Endothelial cell (in vitro differentiated cells): Measurements from ENCODE around the gene BLVRB. TPM values are rescaled to one million over a fixed set of nuclear protein-coding genes. Genes with fewer than 3 reads are reported as not detected.

Experiments
- DNase-seq: peaks from one replicate; pipeline ENCODE4 v3.0.0; 2021; ENCODE audit warnings: low spot score
- H3K27ac Mint-ChIP-seq: one replicate; pipeline ENCODE4 v1.8.0; 2021; ENCODE audit warnings: mixed read lengths, inconsistent platforms; ENCODE audit not compliant: unreplicated experiment
- H3K27me3 Mint-ChIP-seq: one replicate; pipeline ENCODE4 v1.8.0; 2021; ENCODE audit warnings: mild to moderate bottlenecking, moderate library complexity, mixed read lengths, inconsistent platforms; ENCODE audit not compliant: unreplicated experiment
- H3K36me3 Mint-ChIP-seq: one replicate; pipeline ENCODE4 v1.8.0; 2021; ENCODE audit warnings: mild to moderate bottlenecking, low read depth, mixed read lengths, inconsistent platforms; ENCODE audit not compliant: unreplicated experiment
- H3K4me1 Mint-ChIP-seq: one replicate; pipeline ENCODE4 v1.8.0; 2021; ENCODE audit warnings: mild to moderate bottlenecking, mixed read lengths, inconsistent platforms; ENCODE audit not compliant: unreplicated experiment
- H3K4me3 Mint-ChIP-seq: one replicate; pipeline ENCODE4 v1.8.0; 2021; ENCODE audit warnings: mild to moderate bottlenecking, mixed read lengths, inconsistent platforms; ENCODE audit not compliant: unreplicated experiment
- H3K9me3 Mint-ChIP-seq: one replicate; pipeline ENCODE4 v1.8.0; 2021; ENCODE audit warnings: mixed read lengths, inconsistent platforms; ENCODE audit not compliant: unreplicated experiment
- total RNA-seq: library from RNA; stranded (reverse); fragmentation: NEBNext Ultra II Directional; extraction: Animal tissue kit (Norgen Biotek cat#: 25700); gene quantifications from one replicate; pipeline ENCODE4 v1.2.1, GENCODE V29; 2021; ENCODE audit not compliant: unreplicated experiment
- TF ChIP-seq, protein P1 (sequence below): fragments of 200-600 bp; sonication (generic); IDR thresholded peaks from one replicate; pipeline ENCODE4 v1.5.0; 2021; ENCODE audit warnings: antibody characterized with exemption; ENCODE audit not compliant: unreplicated experiment

The BLVRB gene
- total RNA-seq, 1 donor from 2014 or later, result 17.5 TPM

DNA sequence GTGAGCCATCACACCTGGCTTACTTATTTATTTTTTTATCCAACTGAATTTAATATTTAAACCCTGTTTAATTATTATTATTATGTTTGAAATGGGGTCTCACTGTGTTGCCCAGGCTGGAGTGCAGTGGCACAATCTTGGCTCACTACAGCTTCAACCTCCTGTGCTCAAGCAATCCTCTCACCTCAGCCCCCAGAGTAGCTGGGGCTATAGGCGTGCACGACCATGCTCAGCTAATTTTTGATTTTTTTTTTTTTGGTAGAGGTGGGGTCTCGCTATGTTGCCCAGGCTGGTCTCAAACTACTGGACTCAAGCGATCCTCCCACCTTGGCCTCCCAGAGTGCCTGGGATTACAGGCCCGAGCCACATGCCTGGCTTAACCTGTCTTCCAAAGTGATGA lies 33.8 kb upstream of the BLVRB start:
- H3K4me1 Mint-ChIP-seq, result no peaks in the 10 kb centered on the region
- H3K27ac Mint-ChIP-seq, result no peak overlapping the region
- no peaks in the 10 kb centered on the region for H3K9me3 Mint-ChIP-seq
- TF ChIP-seq, protein P1, sequence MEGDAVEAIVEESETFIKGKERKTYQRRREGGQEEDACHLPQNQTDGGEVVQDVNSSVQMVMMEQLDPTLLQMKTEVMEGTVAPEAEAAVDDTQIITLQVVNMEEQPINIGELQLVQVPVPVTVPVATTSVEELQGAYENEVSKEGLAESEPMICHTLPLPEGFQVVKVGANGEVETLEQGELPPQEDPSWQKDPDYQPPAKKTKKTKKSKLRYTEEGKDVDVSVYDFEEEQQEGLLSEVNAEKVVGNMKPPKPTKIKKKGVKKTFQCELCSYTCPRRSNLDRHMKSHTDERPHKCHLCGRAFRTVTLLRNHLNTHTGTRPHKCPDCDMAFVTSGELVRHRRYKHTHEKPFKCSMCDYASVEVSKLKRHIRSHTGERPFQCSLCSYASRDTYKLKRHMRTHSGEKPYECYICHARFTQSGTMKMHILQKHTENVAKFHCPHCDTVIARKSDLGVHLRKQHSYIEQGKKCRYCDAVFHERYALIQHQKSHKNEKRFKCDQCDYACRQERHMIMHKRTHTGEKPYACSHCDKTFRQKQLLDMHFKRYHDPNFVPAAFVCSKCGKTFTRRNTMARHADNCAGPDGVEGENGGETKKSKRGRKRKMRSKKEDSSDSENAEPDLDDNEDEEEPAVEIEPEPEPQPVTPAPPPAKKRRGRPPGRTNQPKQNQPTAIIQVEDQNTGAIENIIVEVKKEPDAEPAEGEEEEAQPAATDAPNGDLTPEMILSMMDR, result no peak
- H3K4me3 Mint-ChIP-seq, result no peak overlapping the region
- H3K27me3 Mint-ChIP-seq, result peaks cover 13% of the 10 kb centered on the region
- H3K36me3 Mint-ChIP-seq, result no peaks in the 10 kb centered on the region
- no peak for DNase-seq

DNA sequence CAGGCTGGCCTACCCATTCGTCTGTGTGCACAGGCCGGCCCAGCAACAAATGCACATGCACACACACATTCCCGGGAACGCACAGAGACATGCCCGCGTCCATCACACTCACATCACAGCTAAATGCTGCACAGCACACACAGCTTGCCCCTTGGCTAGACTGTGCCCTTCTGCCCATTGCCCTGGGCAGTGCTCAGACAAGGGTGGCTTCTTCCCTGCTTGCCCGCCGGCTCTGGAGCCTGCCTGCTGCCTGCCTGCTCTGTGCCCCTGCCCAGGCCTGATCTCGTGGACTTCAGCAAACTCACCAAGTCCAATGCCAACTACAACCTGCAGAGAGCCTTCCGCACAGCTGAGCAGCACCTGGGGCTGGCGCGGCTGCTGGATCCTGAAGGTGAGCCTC lies 31.7 kb upstream of the BLVRB start:
- TF ChIP-seq, protein P1, result no peak
- Mint-ChIP-seq H3K36me3 (no peaks in the 10 kb centered on the region), H3K4me1 (no peaks in the 10 kb centered on the region), H3K4me3 (no peak overlapping the region), H3K27me3 (peaks cover 7% of the 10 kb centered on the region), H3K9me3 (no peaks in the 10 kb centered on the region), H3K27ac (no peak overlapping the region)
- no peak for DNase-seq

DNA sequence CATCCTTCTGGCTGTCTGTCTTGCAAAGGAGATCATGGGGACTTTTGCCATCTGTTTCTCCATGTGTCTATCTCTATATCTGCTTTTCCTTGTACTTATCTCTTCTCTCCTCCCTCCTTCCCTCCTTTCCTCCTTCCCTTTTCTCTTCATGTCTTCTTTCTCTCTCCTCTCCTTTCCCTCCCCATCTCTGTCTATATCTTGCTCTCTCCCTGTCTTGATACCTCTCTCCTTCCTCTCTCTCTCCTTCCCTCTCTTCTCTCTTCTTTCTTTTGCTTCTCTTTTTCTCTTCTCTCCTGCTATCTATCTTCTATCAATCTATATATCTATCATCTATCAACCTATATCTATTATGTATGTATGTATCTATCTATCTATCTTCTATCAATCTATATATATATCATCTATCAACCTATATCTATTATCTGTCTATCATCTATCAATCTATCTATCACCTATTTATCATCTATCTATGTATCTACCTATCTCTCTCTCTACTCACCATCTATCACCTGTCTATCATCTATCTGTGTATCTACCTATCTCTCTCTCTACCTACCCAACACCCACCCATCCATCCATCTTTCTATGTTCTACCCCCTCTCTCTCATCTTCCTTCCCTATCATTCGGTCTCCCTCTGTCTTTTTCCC lies 28.8 kb upstream of the BLVRB start:
- TF ChIP-seq, protein P1, result no peak
- H3K27ac Mint-ChIP-seq, result no peak overlapping the region
- no peak overlapping the region for H3K4me3 Mint-ChIP-seq

DNA sequence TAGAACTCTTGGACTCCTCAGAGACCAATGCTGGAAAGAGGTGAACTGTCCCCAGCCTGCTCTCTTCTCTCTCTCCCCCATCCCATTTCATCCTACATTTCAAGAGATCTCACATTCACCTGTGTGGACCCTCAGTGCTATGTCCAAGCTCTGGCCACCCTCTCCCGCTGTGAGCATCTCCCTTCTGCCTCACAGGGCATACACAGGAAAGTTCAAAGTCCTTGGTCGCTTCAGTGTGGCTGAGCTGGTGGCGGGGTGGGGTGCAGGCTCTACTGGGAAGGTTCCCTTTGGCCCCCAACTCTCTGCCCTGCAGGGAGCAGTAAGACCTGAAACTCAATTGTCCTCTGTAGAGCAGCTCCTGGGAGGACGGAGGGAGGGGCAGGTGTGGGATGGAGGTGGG lies 28.2 kb upstream of the BLVRB start:
- Mint-ChIP-seq H3K27me3 (peaks cover 9% of the 10 kb centered on the region), H3K4me1 (no peaks in the 10 kb centered on the region), H3K36me3 (peaks cover 4% of the 10 kb centered on the region), H3K9me3 (peaks cover 4% of the 10 kb centered on the region), H3K4me3 (no peak overlapping the region), H3K27ac (no peak overlapping the region)
- DNase-seq, result no peak
- TF ChIP-seq, protein P1, result no peak

More for the DNA sequence above, 28.8 kb upstream of the BLVRB start:
- no peak for DNase-seq
- Mint-ChIP-seq H3K9me3 (peaks cover 4% of the 10 kb centered on the region), H3K4me1 (no peaks in the 10 kb centered on the region), H3K36me3 (peaks cover 4% of the 10 kb centered on the region), H3K27me3 (peaks cover 9% of the 10 kb centered on the region)

DNA sequence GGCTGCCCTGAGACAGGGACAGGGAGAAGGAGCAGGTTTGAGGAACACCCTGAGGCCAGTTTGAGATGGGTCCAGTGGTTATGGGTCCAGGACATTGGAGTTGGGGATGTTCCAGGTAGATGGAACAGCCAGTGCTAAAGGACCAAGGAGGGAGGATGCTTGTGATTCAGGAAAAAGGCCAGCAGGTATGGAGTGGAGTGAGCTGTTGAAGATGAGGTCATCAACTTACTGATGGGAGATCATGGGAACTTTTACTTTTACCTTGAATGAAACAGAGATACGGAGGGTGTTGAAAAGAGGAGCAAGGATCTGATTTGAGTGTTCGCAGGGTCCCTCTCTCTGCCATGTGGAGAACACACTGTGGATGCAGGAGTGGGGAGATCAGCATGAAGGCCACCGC lies 26.7 kb upstream of the BLVRB start:
- Mint-ChIP-seq H3K27ac (no peak overlapping the region), H3K9me3 (peaks cover 4% of the 10 kb centered on the region), H3K4me3 (no peak overlapping the region), H3K4me1 (no peaks in the 10 kb centered on the region), H3K36me3 (peaks cover 4% of the 10 kb centered on the region), H3K27me3 (peaks cover 4% of the 10 kb centered on the region)
- no peak for DNase-seq
- TF ChIP-seq, protein P1, result no peak
